Amygdala (tissue), 56 donors: ENCODE measurements around the gene DCXR.
"Not testable (repeated sequence)": the region's sequence is repeated elsewhere in the genome, so short reads cannot be mapped to it uniquely, and the experiment has no call there.

ENCODE experiments used
- DNase-seq, 56 donors: peaks; one replicate each; lab custom pipeline; 2025; lab: John Stamatoyannopoulos, UW

The DCXR gene

DNA sequence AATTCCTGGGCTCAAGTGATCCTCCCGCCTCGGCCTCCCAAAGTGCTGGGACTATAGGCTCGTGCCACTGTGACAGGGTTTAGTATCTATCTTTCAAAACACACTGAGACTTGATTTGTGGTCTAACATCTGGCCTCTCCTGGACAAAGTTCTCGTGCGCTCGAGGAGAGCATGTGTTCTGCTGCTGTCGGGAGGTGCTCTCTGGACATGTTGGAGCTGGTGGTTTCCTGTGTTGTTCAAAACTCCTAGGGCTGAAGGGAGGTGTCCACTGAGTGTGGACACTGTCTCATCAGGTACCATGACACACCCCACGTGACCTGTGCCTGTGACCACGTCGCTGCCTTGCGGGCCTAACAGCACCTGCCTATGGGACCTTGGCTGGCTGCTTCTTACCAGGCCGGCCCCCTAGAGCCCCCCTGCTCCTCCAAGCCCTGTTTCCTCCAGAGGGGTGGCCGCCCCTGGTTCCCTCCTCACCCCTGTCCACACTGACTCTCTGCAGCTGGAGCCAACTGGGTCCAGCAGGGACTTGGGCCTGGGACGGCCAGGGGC lies 8.5 kb upstream of the DCXR start:
- DNase-seq, result no peak

GRCh38 chr17:82043507-82043906 lies 6.0 kb upstream of the DCXR start:
- no peak for DNase-seq

GRCh38 chr17:82042649-82043048 lies 5.2 kb upstream of the DCXR start:
- DNase-seq, result no peak

- DNase-seq, result no peak
Observed at GRCh38 chr17:82041144-82041814, 3.8 kb upstream of the DCXR start.

DNA sequence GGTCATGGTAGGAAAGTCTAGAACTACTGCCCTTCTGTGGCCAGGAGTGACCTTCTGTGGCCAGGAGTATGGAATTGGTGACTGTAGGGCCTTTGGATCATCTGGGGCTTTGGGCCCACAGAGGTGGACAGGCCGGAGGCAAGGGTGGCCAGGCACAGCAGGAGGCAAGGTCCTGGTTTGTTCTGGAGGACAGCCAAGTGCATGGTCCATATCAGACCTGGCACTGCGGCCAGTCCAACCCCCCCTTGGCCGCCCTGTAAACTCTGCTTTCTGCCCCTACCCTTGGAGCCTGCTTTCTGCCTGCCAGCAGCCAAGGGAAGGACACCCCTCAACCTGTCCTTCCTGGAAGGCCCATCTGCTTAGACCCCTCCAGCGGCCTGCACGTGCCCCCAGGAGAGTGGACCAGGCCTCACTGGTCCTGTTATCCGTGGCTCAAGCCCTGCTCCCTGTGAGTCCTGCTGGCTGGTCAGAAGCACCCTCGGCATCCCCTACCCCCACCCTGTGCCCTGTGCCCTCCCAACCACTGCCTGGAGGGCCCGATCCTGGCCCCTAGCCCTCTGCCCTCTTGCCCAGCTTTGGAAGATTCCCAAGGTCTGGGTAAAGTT lies 2.3 kb upstream of the DCXR start:
- no peak for DNase-seq

GRCh38 chr17:82038796-82039409 lies 1.4 kb upstream of the DCXR start:
- DNase-seq, result not testable (repeated sequence)

DNA sequence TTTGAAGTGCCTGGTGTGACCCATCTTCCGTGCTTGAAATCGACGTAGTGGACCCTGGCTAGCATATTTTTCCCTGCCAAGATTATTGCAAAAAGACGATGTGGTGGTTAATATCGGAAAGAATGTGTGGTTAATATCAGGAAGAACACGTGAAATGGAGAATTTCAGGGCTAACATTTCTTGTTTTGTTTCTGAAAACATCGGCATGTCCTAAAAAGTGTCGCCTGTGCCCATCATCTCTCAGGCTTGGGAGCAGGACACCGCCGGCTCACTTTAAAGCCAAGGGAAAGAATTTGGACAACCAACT lies 345 bp upstream of the DCXR start:
- no peak for DNase-seq

DNA sequence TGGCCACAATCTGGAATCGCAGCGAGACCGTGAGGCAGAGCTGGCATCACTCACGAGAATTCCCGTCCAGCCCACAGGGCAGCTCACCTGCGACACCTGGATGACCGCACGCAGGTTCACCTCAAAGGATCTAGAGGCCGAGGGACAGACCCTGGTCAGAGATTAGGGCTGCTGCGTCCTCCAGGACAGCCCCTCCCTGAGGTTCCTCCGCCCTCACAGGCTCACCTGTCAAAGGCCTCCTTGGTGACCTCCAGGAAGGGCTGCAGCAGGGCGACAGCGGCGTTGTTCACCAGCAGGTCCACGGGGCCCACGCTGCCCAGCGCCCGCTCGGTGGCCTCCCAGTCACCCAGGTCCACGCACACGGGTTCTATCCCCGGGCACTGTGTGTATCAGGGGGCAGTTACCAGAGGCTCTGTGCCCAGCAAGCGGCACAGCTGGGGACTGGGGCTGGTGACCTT lies 834 bp downstream of the DCXR start:
- no peak for DNase-seq

DNA sequence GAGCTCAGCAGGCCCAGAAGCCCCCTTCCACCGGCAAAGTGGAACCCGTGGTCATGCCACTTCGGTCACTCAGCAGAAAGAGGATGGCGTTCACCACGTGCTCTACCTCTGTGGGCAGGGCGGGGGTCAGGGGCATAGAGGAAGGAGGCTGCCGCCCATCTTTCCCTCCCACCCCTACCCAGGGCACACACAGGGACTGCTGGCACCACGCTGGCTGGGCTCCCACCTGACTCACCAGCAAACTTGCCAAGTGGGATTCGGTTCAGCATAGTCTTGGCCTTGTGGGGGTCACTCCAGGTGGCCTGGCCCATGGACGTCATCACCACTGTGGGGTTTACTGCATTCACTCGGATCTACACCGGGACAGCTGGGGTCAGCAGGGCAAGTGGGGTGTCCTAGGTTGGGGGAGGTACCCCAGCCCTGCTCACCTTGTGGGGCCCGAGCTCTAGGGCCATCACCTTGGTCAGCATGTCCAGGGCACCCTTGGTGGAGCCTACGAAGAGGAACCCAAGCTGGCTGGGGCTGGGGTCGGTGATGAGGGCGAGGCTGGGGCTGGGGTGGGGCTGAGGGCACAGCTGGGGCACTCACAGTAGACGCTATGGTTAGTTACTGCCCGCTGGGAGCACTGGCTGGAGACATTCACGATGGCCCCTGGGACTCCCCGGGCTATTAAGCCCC lies 1.4 kb downstream of the DCXR start:
- DNase-seq, result no peak

DNA sequence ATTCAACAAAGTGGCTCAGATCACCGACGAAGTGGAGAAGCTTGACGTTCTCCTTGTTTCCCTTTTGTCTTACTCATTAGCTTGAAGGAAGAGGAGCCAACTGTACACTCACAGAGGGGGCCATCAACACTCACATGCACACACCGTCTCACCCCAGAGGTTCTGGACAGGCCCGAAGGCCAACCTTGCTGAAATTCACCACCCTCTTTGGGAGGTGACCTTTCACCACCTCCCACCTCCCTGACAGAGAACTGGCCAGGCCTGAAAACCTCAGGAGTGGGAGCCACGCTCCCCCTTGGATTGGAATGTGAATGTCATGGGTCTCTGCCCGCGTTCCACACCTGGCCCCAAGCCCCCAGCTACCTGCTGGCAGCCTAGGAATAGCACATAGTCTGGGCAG lies 2.0 kb downstream of the DCXR start:
- no peak for DNase-seq

DNA sequence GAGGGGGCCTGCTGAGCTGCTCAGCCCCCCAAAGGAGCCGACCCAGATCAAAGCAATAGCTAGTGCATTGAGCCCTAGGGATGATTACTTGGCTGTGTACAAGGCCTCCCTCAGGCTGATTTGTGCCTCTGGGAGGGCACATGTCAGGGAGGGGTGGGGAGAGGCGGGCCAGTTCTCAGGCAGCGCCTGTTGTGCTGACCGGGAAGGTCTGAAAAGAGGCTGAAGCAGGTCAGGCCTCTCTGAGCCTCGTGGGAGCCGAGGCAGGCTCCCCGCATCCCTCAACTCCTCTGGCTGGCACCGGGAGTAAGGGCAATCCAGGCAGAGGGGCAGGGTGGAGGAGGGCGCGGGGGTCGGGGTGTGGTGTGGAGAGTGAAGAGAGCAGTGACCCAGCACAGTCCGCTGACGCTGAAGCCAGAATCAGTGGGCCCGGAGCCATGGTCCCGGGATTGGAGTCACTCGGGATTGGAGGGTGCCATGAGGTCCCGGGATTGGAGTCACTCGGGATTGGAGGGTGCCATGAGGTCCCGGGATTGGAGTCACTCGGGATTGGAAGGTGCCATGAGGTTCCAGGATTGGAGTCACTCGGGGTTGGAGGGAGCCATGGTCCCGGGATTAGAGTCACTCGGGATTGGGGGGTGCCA lies 3.0 kb downstream of the DCXR start:
- no peak for DNase-seq

DNA sequence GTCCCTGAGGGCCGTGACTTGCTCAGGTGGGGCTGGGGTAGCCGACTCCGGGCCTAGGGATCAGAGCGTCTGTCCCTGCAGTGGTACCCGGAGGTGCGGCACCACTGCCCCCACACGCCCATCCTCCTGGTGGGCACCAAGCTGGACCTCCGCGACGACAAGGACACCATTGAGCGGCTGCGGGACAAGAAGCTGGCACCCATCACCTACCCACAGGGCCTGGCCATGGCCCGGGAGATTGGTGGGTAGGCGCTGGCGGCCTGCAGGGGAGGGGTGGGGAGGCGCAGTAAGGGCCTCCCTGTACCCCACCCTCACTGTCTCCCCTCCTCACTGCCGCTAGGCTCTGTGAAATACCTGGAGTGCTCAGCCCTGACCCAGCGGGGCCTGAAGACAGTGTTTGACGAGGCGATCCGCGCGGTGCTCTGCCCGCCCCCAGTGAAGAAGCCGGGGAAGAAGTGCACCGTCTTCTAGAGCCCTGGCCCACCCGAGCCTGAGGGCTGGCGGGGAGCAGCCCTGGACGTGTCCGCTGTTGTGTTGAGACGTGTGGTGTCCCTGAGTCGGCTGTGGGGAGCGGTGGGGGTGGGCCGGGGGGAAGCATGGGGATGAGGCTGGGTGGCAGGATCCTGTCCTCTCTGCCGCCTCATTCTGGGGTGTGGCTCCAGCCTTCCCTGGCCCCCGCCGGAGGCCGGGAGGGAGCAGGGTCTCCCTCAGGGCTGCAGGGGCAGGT lies 4.0 kb downstream of the DCXR start:
- DNase-seq, result no peak

- peak in 1 of 56 donors; percentile 35 for DNase-seq
Observed at GRCh38 chr17:82031885-82032627, 5.4 kb downstream of the DCXR start.

GRCh38 chr17:82031303-82031884 lies 6.1 kb downstream of the DCXR start, which contains the start of gene RAC3:
Gene RAC3, plus strand, starts transcription at chr17:82031678. Its CDS starts 84 bp downstream, at chr17:82031762.
- peak in 3 of 56 donors; percentile 14 to 46 (median 23) for DNase-seq

GRCh38 chr17:82030470-82031302 lies 6.8 kb downstream of the DCXR start:
- DNase-seq, result peak in 54 of 56 donors; percentile 6 to 88 (median 72)

GRCh38 chr17:82029990-82030469 lies 7.5 kb downstream of the DCXR start:
- no peak for DNase-seq

- peak in 2 of 56 donors; percentile 13 to 19 for DNase-seq
Observed at GRCh38 chr17:82029391-82029790, 8.1 kb downstream of the DCXR start.

DNA sequence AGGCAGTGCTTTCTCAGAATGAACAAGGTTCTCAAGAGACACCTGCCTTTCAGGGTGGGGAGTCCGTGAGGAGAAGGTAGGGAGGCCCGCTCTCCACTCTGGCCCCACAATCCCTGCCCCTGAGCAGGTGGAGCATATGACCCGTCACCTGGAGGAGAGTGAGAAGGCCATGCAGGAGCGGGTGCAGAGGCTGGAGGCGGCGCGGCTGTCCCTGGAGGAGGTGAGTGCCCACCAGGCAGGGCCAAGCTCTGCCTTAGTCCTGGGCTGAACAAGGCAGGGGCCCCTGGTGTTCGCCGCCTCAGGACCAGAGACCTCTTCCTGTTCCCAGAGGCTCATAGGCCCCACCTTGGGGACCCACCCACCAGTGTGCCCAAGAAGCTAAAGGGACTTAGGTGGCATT lies 8.5 kb downstream of the DCXR start:
- no peak for DNase-seq
